ENCODE data around the gene ZNF675. TPM values are rescaled to one million over a fixed set of nuclear protein-coding genes. Genes with fewer than 3 reads are reported as not detected.
"Not testable (repeated sequence)": the region's sequence is repeated elsewhere in the genome, so short reads cannot be mapped to it uniquely, and the experiment has no call there.

The ZNF675 gene
- total RNA-seq, 1 experiment from 2014 or later = 12.9 TPM

DNA sequence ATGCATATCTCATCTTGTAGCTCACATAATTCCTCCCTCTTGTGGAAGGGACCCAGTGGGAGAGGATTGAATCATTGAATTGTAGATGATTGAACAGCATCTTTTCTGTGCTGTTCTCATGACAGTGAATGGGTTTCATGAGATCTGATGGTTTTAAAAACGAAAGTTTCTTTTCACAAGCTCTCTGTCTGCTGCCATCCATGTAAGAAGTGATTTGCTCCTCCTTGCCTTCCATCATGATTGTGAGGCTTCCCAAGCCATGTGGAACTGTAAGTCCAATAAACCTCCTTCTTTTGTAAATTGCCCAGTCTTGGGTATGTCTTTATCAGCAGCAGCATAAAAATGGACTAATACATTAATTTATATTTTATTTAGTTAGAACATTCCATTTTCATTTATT, 19.6 kb upstream of the ZNF675 start:
- TF ChIP-seq, protein P1, sequence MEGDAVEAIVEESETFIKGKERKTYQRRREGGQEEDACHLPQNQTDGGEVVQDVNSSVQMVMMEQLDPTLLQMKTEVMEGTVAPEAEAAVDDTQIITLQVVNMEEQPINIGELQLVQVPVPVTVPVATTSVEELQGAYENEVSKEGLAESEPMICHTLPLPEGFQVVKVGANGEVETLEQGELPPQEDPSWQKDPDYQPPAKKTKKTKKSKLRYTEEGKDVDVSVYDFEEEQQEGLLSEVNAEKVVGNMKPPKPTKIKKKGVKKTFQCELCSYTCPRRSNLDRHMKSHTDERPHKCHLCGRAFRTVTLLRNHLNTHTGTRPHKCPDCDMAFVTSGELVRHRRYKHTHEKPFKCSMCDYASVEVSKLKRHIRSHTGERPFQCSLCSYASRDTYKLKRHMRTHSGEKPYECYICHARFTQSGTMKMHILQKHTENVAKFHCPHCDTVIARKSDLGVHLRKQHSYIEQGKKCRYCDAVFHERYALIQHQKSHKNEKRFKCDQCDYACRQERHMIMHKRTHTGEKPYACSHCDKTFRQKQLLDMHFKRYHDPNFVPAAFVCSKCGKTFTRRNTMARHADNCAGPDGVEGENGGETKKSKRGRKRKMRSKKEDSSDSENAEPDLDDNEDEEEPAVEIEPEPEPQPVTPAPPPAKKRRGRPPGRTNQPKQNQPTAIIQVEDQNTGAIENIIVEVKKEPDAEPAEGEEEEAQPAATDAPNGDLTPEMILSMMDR (IDR thresholded peaks at IDR 0.05; ENCODE audit: insufficient read depth in 1 of 2, low read depth in 1 of 2, low read length in 1 of 2, severe bottlenecking in 1 of 2, unreplicated experiment in 1 of 2) = no peak
- no peaks in the 10 kb centered on the region for H3K4me1 ChIP-seq
- H3K4me3 Mint-ChIP-seq (ENCODE audit: unreplicated experiment) = no peak overlapping the region
- peaks cover 25% of the 10 kb centered on the region for H3K9me3 Mint-ChIP-seq (ENCODE audit: unreplicated experiment)
- no peaks in the 10 kb centered on the region for H3K36me3 ChIP-seq (ENCODE audit: control insufficient read depth, insufficient read depth, low read length)
- ChIA-PET CTCF (no interaction called here), POLR2A (no interaction called here)
- H3K27ac Mint-ChIP-seq (ENCODE audit: unreplicated experiment) = no peak overlapping the region
- H3K27me3 Mint-ChIP-seq (ENCODE audit: insufficient read depth, unreplicated experiment) = no peaks in the 10 kb centered on the region
- no peaks in the 10 kb centered on the region; the same call in 1 of the 2 replicates for H3K9me3 ChIP-seq
- no peak overlapping the region for H3K4me3 ChIP-seq (ENCODE audit: low read depth, low read length)
- no peaks in the 10 kb centered on the region for H3K36me3 Mint-ChIP-seq (ENCODE audit: insufficient read depth, unreplicated experiment)
- no peak for DNase-seq
- intact Hi-C loops (cut with micrococcal nuclease; ENCODE audit: unreplicated experiment) = no loop called here
- no peaks in the 10 kb centered on the region for H3K27me3 ChIP-seq (replicated peaks; ENCODE audit: control insufficient read depth, insufficient read depth, low read length)
- no TSS peak for BruUV-seq (replicated peaks)
- no peaks in the 10 kb centered on the region for H3K4me1 Mint-ChIP-seq (ENCODE audit: low read depth, unreplicated experiment)

DNA sequence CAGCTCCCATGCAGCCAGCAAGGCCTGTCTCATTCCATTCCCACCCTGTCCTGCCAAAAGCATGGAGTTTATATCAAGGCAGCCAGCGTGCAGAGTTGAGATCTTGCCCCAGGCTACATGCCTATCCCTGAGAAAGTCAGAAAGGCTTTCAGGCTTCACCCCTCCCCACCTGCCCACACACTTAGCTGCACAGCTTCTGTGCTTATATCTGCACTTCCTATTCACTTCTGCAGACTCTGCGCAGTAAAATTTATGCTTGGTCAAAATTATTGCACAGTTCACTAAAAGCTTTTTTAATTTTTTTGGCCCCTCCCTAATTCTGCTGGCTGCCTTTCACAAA, 12.5 kb upstream of the ZNF675 start:
- no peaks in the 10 kb centered on the region for H3K36me3 ChIP-seq (ENCODE audit: control insufficient read depth, insufficient read depth, low read length)
- no TSS peak for BruUV-seq (replicated peaks)
- Mint-ChIP-seq H3K4me3 (ENCODE audit: unreplicated experiment) (no peak overlapping the region), H3K36me3 (ENCODE audit: insufficient read depth, unreplicated experiment) (no peaks in the 10 kb centered on the region), H3K27me3 (ENCODE audit: insufficient read depth, unreplicated experiment) (no peaks in the 10 kb centered on the region), H3K9me3 (ENCODE audit: unreplicated experiment) (peaks cover 30% of the 10 kb centered on the region), H3K4me1 (ENCODE audit: low read depth, unreplicated experiment) (no peaks in the 10 kb centered on the region), H3K27ac (ENCODE audit: unreplicated experiment) (no peak overlapping the region)
- POLR2A ChIA-PET = no interaction called here
- TF ChIP-seq, protein P1 (IDR thresholded peaks at IDR 0.05; ENCODE audit: insufficient read depth in 1 of 2, low read depth in 1 of 2, low read length in 1 of 2, severe bottlenecking in 1 of 2, unreplicated experiment in 1 of 2) = no peak
- CTCF ChIA-PET = no interaction called here
- no peak for DNase-seq
- no peaks in the 10 kb centered on the region for H3K4me1 ChIP-seq
- H3K27me3 ChIP-seq (replicated peaks; ENCODE audit: control insufficient read depth, insufficient read depth, low read length) = no peaks in the 10 kb centered on the region
- H3K4me3 ChIP-seq (ENCODE audit: low read depth, low read length) = no peak overlapping the region
- H3K9me3 ChIP-seq = no peaks in the 10 kb centered on the region
- intact Hi-C loops (cut with micrococcal nuclease; ENCODE audit: unreplicated experiment) = no loop called here

DNA sequence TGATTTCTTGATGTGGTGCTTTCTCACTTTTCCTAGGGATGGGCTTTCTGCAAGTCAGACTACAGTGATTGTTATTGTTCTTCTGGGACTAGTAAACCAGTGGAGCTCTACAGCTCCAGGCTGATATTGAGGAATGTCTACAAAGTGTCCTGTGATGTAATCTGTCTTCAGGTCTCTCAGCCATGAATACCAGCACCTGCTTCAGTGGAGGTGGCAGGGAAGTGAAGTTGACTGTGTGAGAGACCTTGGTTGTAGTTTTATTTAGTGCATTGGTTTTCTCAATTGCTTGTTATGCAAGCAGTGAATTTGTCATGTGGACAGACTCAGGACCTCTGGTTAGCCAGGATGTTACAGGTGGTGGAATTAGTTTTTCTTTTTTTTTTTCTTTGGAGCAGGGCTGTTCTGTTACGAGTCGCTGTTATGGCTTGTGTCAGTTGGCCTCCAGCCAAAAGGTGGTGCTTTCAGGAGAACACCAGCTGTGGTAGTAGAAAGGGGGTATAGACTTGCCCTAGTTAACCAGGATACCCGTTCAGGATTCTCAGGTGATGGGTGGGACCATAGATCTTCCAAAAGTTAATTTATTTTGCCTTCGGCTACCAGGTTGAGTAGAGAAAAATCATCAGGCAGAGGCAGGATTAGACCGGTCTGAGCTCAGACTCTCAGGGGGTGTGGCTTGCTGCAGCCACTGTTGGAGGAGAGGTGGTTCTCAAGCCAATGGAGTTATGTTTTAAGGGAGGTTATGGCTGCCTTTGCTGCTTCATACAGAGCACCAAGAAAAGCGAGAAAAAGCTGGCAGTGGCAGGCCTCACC, 11.9 kb upstream of the ZNF675 start:
- H3K27me3 Mint-ChIP-seq (ENCODE audit: insufficient read depth, unreplicated experiment) = no peaks in the 10 kb centered on the region
- intact Hi-C loops (cut with micrococcal nuclease; ENCODE audit: unreplicated experiment) = no loop called here
- ChIA-PET POLR2A (no interaction called here), CTCF (no interaction called here)
- H3K4me3 Mint-ChIP-seq (ENCODE audit: unreplicated experiment) = no peak overlapping the region
- no peak for DNase-seq
- H3K27me3 ChIP-seq (replicated peaks; ENCODE audit: control insufficient read depth, insufficient read depth, low read length) = no peaks in the 10 kb centered on the region
- H3K4me1 ChIP-seq = no peaks in the 10 kb centered on the region
- no TSS peak for BruUV-seq (replicated peaks)
- H3K36me3 ChIP-seq (ENCODE audit: control insufficient read depth, insufficient read depth, low read length) = no peaks in the 10 kb centered on the region
- no peaks in the 10 kb centered on the region for H3K4me1 Mint-ChIP-seq (ENCODE audit: low read depth, unreplicated experiment)
- 0 out of 2 replicates have a peak, but pooled peaks cover 2% of the 10 kb centered on the region for H3K9me3 ChIP-seq
- H3K4me3 ChIP-seq (ENCODE audit: low read depth, low read length) = no peak overlapping the region
- peaks cover 30% of the 10 kb centered on the region for H3K9me3 Mint-ChIP-seq (ENCODE audit: unreplicated experiment)
- H3K27ac Mint-ChIP-seq (ENCODE audit: unreplicated experiment) = no peak overlapping the region
- no peaks in the 10 kb centered on the region for H3K36me3 Mint-ChIP-seq (ENCODE audit: insufficient read depth, unreplicated experiment)
- TF ChIP-seq, protein P1 (IDR thresholded peaks at IDR 0.05; ENCODE audit: insufficient read depth in 1 of 2, low read depth in 1 of 2, low read length in 1 of 2, severe bottlenecking in 1 of 2, unreplicated experiment in 1 of 2) = no peak

DNA sequence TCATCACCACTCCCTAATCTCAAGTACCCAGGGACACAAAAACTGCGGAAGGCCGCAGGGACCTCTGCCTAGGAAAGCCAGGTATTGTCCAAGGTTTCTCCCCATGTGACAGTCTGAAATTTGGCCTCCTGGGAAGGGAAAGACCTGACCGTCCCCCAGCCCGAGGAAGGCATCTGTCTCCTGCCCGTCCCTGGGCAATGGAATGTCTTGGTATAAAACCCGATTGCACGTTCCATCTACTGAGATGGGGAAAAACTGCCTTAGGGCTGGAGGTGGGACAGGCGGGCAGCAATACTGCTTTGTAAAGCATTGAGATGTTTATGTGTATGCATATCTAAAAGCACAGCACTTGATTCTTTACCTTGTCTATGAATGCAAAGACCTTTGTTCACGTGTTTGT, 5.9 kb upstream of the ZNF675 start:
- BruUV-seq (replicated peaks); H3K4me1 Mint-ChIP-seq (ENCODE audit: low read depth, unreplicated experiment); H3K4me3 Mint-ChIP-seq (ENCODE audit: unreplicated experiment); H3K4me3 ChIP-seq (ENCODE audit: low read depth, low read length); intact Hi-C loops (cut with micrococcal nuclease; ENCODE audit: unreplicated experiment); H3K4me1 ChIP-seq; H3K27me3 ChIP-seq (replicated peaks; ENCODE audit: control insufficient read depth, insufficient read depth, low read length); H3K9me3 ChIP-seq; H3K27ac Mint-ChIP-seq (ENCODE audit: unreplicated experiment); CTCF ChIA-PET; H3K36me3 ChIP-seq (ENCODE audit: control insufficient read depth, insufficient read depth, low read length); H3K36me3 Mint-ChIP-seq (ENCODE audit: insufficient read depth, unreplicated experiment); POLR2A ChIA-PET; H3K27me3 Mint-ChIP-seq (ENCODE audit: insufficient read depth, unreplicated experiment); DNase-seq: not testable (repeated sequence)
- H3K9me3 Mint-ChIP-seq (ENCODE audit: unreplicated experiment) = peaks cover 15% of the 10 kb centered on the region

Data from Caco-2 (cell line).